Endothelial cell of umbilical vein (primary cell): ENCODE data around the gene PIGO. TPM values are rescaled to one million over a fixed set of nuclear protein-coding genes. Genes with fewer than 3 reads are reported as not detected.

Source experiments
- BruUV-seq: library from RNA; stranded (reverse); fragments of 400-500 nt; replicated peaks from 2 replicates; lab custom pipeline; 2021; lab: Mats Ljungman, UMichigan
- CTCF ChIA-PET: fragments of 300-600, 350-600 bp; sonication (Branson Sonifier 250); formaldehyde crosslinking; loops from one replicate; lab custom pipeline; 2021; ENCODE audit warnings: antibody characterized with exemption, inconsistent platforms; lab: Charles Lee
- POLR2A ChIA-PET: fragments of 300-600, 350-600 bp; sonication (Branson Sonifier 250); formaldehyde crosslinking; loops from one replicate; lab custom pipeline; 2021; ENCODE audit warnings: antibody characterized with exemption, inconsistent platforms; lab: Charles Lee
- DNase-seq: peaks from one replicate; pipeline ENCODE4 v3.0.0-alpha.2; 2011; ENCODE audit warnings: low read depth, low spot score
- FAIRE-seq: peaks from 2 replicates; lab custom pipeline; 2011; peaks lifted over from hg19 to GRCh38; lab: Jason Lieb, UNC
- H2AFZ ChIP-seq: 2 replicates; pipeline ENCODE4 v1.6.0; 2012; ENCODE audit warnings: low read depth, low read length, control low read depth, inconsistent platforms
- H3K27ac ChIP-seq: 2 replicates; pipeline ENCODE4 v1.5.1; 2011; ENCODE audit warnings: low read depth, mild to moderate bottlenecking, control low read depth, low read length, moderate library complexity; ENCODE audit not compliant: insufficient read depth
- H3K27me3 ChIP-seq, 2 experiments: 2 replicates each; pipeline versions ENCODE4 v1.6.0 to v1.6.1; 2011; ENCODE audit warnings: low read length in 2 of 2, mixed read lengths in 1 of 2; ENCODE audit not compliant: control insufficient read depth in 2 of 2, insufficient read depth in 2 of 2
- H3K36me3 ChIP-seq, 2 experiments: 2 replicates in 1 of 2; 3 replicates in 1 of 2; pipeline ENCODE4 v1.5.1; 2011; ENCODE audit warnings: low read length in 2 of 2, mild to moderate bottlenecking in 1 of 2, moderate library complexity in 1 of 2; ENCODE audit not compliant: control insufficient read depth in 2 of 2, insufficient read depth in 2 of 2; ENCODE audit errors: extremely low read depth in 1 of 2
- H3K4me1 ChIP-seq: 3 replicates; pipeline ENCODE4 v1.5.1; 2011; ENCODE audit warnings: mild to moderate bottlenecking, low read length; ENCODE audit not compliant: control insufficient read depth, insufficient read depth; ENCODE audit errors: extremely low read depth
- H3K4me2 ChIP-seq: 2 replicates; pipeline ENCODE4 v1.6.1; 2011; ENCODE audit warnings: low read length, control low read depth, mixed read lengths; ENCODE audit not compliant: insufficient read depth
- H3K4me3 ChIP-seq, 3 experiments: fragments of 200-600 bp in 1 of 3; sonication (generic), shearing (Covaris generic) in 1 of 3; replicated peaks in 1 of 3; 2 replicates each; pipeline ENCODE4 v1.5.1; 2011 to 2016; ENCODE audit warnings: control low read depth in 3 of 3, low read length in 3 of 3, mild to moderate bottlenecking in 2 of 3, inconsistent platforms in 1 of 3, low read depth in 1 of 3, moderate library complexity in 1 of 3; ENCODE audit not compliant: insufficient read depth in 1 of 3
- H3K79me2 ChIP-seq: 2 replicates; pipeline ENCODE4 v1.6.0; 2012; ENCODE audit warnings: low read length, inconsistent platforms; ENCODE audit not compliant: control insufficient read depth, insufficient read depth
- H3K9ac ChIP-seq: replicated peaks from 2 replicates; pipeline ENCODE3; 2011; ENCODE audit warnings: low read length, control low read depth; ENCODE audit not compliant: insufficient read depth; ENCODE audit errors: extremely low read depth
- H3K9me1 ChIP-seq: replicated peaks from 3 replicates; pipeline ENCODE4 v1.6.0; 2011; ENCODE audit warnings: mild to moderate bottlenecking, low read length; ENCODE audit not compliant: control insufficient read depth, insufficient read depth; ENCODE audit errors: extremely low read depth
- H3K9me3 ChIP-seq: replicated peaks from 2 replicates; pipeline ENCODE4 v1.5.1; 2012; ENCODE audit warnings: low read length, inconsistent platforms; ENCODE audit not compliant: control insufficient read depth, insufficient read depth
- H4K20me1 ChIP-seq: replicated peaks from 2 replicates; pipeline ENCODE3; 2011; ENCODE audit warnings: mild to moderate bottlenecking, low read length; ENCODE audit not compliant: control insufficient read depth, insufficient read depth; ENCODE audit errors: extremely low read depth
- JUN ChIP-seq: IDR thresholded peaks from 2 replicates; pipeline ENCODE4 v1.6.1; 2011; ENCODE audit warnings: borderline replicate concordance, low read depth; ENCODE audit not compliant: insufficient read length, insufficient read depth
- MYC ChIP-seq: IDR thresholded peaks from one replicate; pipeline ENCODE4 v1.6.1; 2011; ENCODE audit warnings: mild to moderate bottlenecking, low read depth, low read length
- dilution Hi-C: fragments of 300-500 bp; cut with MboI; formaldehyde crosslinking; loops from one replicate; pipeline ENCODE4 v1.15.0; 2019; ENCODE audit warnings: low sequenced_read_pairs; ENCODE audit not compliant: extremely low pct_ligation_motif_present
- intact Hi-C: fragments of 100-400 bp; cut with micrococcal nuclease; formaldehyde crosslinking; loops from one replicate; pipeline ENCODE4 v1.10.0; 2022
- polyA plus RNA-seq, 4 experiments: library from polyadenylated mRNA; depleted of rRNA in 3 of 4; stranded (reverse) in 3 of 4; unstranded in 1 of 4; fragments of >200 nt; gene quantifications; 2 replicates each; pipeline versions ENCODE4 v1.2.1 to v1.2.3, GENCODE V29; 2011 to 2012; ENCODE audit warnings: missing spikeins in 1 of 4
- total RNA-seq: library from RNA; stranded (reverse); gene quantifications from 2 replicates; pipeline ENCODE4 v1.2.3, GENCODE V29; 2021
- TF ChIP-seq, protein P1 (sequence below), 2 donors: IDR thresholded peaks; 1 replicate in 1 of 2; 2 replicates in 1 of 2; pipeline ENCODE4 v1.5.1; 2011; ENCODE audit warnings: low read length in 2 of 2, mild to moderate bottlenecking in 2 of 2, moderate library complexity in 2 of 2, control low read depth in 1 of 2, inconsistent platforms in 1 of 2, low read depth in 1 of 2; ENCODE audit not compliant: insufficient read depth in 1 of 2; ENCODE audit errors: extremely low read depth in 1 of 2

PIGO gene
- total and polyA plus RNA-seq, 2 donors (not counting 3 experiments of a cell fraction or from before 2014, with no cell fraction given): 23.5 to 27.3 TPM

- CTCF ChIA-PET: interaction anchor here (1.1 to 3.0 kb wide), 4 partner anchors 10 to 343 kb away, joined by 3 to 13 read pairs (median 4); partner anchors contain the start of gene FANCG
- Histone ChIP-seq H2AFZ (no peak overlapping the region), H3K4me2 (peak overlapping the region; percentile 26), H3K4me3 (peak overlapping the region in 1 of 3 experiments; percentile 80), H4K20me1 (no peaks in the 10 kb centered on the region), H3K36me3 (peaks cover 12 to 55% of the 10 kb centered on the region in 2 experiments), H3K27me3 (no peaks in the 10 kb centered on the region), H3K4me1 (peaks cover 13% of the 10 kb centered on the region), H3K9ac (peak overlapping the region; percentile 91), H3K79me2 (peaks cover 13% of the 10 kb centered on the region), H3K27ac (peak overlapping the region; percentile 50), H3K9me3 (no peaks in the 10 kb centered on the region), H3K9me1 (no peaks in the 10 kb centered on the region)
- TF ChIP-seq JUN (no peak), MYC (no peak)
- TF ChIP-seq, protein P1, sequence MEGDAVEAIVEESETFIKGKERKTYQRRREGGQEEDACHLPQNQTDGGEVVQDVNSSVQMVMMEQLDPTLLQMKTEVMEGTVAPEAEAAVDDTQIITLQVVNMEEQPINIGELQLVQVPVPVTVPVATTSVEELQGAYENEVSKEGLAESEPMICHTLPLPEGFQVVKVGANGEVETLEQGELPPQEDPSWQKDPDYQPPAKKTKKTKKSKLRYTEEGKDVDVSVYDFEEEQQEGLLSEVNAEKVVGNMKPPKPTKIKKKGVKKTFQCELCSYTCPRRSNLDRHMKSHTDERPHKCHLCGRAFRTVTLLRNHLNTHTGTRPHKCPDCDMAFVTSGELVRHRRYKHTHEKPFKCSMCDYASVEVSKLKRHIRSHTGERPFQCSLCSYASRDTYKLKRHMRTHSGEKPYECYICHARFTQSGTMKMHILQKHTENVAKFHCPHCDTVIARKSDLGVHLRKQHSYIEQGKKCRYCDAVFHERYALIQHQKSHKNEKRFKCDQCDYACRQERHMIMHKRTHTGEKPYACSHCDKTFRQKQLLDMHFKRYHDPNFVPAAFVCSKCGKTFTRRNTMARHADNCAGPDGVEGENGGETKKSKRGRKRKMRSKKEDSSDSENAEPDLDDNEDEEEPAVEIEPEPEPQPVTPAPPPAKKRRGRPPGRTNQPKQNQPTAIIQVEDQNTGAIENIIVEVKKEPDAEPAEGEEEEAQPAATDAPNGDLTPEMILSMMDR (IDR thresholded peaks at IDR 0.05; ENCODE audit: extremely low read depth in 1 of 2, insufficient read depth in 1 of 2, low read depth in 1 of 2, low read length in 2 of 2): no peak
- intact Hi-C loops: loop anchor here (1.0 kb wide), 1 partner anchor 8 kb away; no protein-coding TSS in a partner anchor
- dilution Hi-C loops: no loop called here
- no TSS peak for BruUV-seq
- FAIRE-seq (no peak), DNase-seq (no peak)
- POLR2A ChIA-PET: interaction anchor here (0.9 to 1.3 kb wide), 4 partner anchors 8 to 32 kb away, joined by 3 to 8 read pairs (median 4); partner anchors contain the start of gene VCP
These were observed 7.3 kb upstream of the PIGO start for GRCh38 chr9:35103660-35104191.
